ENCODE measurements around the gene RASAL3.

DNA sequence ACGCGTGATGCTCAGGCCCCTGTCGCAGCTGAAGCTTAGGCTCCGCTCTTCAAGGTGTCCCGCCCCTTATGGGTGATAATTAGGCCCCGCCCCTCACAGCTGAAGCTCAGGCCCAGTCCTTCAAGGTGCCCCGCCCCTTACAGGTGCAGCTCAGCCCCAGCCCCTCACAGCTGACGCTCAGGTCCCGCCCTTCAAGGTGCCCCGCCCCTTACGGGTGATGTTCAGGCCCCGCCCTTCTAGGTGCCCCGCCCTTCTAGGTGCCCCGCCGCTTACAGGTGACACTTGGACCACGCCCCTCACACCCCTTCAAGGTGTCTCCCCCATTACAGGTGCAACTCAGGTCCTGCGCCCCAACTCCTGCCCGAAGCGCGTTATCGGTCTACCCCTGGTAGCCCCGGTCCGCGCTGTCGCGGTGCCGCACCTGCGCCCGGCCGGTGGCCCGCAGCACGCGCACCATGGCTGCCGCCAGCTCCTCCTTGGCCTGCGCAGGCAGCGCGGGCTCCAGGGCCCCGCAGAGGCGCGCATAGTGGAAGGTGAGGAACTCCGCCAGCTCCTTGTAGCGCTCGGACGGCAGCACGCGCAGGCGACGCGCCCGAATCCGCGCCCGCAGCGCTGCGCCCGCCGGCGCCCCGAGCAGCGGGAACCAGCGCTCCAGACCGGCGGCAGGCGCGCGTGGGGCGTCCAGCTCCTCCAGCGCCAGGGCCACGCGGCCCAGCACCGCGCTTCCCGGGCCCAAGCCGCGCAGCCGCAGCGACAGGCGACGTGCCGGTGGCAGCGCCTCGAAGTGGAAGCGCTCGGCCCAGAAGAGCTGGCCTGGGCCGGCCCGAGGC is 7.3 kb downstream of the RASAL3 start:
- TF ChIP-seq EZH2 (IDR thresholded peaks at IDR 0.05), result no peak
- no peak for TF ChIP-seq POLR2AphosphoS5 (IDR thresholded peaks at IDR 0.05; ENCODE audit: borderline replicate concordance, low read depth, low read length)
- no peak for TF ChIP-seq FOXP2 (optimal IDR thresholded peaks at IDR 0.05; ENCODE audit: control extremely low read depth, extremely low read length, insufficient read depth)
